Measurements from ENCODE around the gene ARHGAP26. TPM values are rescaled to one million over a fixed set of nuclear protein-coding genes. Genes with fewer than 3 reads are reported as not detected.

ARHGAP26 gene
- total RNA-seq, 4 donors from 2014 or later = 11.0 to 23.3 (median 14.3) TPM

DNA sequence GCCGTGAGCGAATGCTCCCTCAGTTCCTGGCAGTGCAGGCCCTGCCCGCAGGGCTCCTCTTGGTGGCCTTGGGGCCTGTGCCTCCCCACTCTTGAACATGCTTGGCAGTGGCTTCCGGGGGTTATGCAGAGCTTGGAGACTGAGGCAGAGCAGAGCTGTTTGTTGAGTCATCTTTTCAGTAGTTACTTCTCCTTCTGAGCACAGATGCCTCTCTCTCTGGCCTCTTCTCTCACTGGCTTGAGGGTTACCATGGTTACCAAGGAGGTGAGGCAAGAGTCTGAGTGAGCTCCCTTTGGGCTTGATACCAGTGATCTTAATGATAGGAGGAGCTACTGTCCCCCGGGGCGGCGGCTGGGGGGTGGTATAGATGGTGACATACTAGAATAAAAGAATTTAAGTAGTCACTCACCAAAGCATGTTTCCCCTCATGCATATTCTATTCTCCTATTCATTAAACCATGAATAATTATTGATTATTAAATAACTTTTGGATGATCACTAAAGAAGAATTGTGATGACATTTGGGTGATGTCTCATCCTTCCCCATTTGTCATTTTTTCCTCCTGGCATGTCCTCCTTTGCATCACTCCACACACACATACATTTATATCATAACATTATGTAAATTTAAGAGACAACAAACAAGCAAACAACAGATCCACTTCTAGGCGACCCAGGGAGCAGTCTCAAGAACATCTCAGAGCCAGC lies 111.1 kb downstream of the ARHGAP26 start:
- TF ChIP-seq, protein P1, sequence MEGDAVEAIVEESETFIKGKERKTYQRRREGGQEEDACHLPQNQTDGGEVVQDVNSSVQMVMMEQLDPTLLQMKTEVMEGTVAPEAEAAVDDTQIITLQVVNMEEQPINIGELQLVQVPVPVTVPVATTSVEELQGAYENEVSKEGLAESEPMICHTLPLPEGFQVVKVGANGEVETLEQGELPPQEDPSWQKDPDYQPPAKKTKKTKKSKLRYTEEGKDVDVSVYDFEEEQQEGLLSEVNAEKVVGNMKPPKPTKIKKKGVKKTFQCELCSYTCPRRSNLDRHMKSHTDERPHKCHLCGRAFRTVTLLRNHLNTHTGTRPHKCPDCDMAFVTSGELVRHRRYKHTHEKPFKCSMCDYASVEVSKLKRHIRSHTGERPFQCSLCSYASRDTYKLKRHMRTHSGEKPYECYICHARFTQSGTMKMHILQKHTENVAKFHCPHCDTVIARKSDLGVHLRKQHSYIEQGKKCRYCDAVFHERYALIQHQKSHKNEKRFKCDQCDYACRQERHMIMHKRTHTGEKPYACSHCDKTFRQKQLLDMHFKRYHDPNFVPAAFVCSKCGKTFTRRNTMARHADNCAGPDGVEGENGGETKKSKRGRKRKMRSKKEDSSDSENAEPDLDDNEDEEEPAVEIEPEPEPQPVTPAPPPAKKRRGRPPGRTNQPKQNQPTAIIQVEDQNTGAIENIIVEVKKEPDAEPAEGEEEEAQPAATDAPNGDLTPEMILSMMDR (IDR thresholded peaks at IDR 0.05) = no peak
- no peak for TF ChIP-seq POLR2A (IDR thresholded peaks at IDR 0.05)
- no peak for DNase-seq (ENCODE audit: low spot score in 2 of 2)
- H3K4me3 ChIP-seq (ENCODE audit: low read depth, poor library complexity, severe bottlenecking) = no peak overlapping the region
- intact Hi-C loops (cut with DNase I; ENCODE audit: low total_unique reads) = no loop called here
- 72 to 82% methylated on average over 8 of the region's 8 CpGs for WGBS, 2 donors

DNA sequence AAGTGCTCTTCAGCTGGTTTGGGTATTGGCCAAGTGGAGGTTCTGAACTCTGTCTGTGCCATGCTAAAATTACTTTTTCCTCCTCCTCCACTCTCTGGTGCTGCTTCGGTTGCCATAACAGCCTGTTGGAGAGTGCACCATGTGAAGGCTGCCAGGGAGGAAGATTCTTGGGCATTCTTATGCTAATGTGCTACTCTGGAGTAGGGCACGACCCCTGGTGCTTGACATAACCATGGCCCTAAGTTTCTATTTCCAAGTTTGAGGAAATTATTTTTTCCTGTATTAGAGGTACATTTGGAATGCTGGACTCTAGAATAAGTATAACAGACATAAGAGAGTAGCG lies 111.6 kb downstream of the ARHGAP26 start:
- no peak for DNase-seq (ENCODE audit: low spot score in 2 of 2)
- WGBS, 2 donors = 71 to 72% methylated on average over 3 of the region's 3 CpGs
- no peak for TF ChIP-seq POLR2A (IDR thresholded peaks at IDR 0.05)
- TF ChIP-seq, protein P1 (IDR thresholded peaks at IDR 0.05) = no peak
- intact Hi-C loops (cut with DNase I; ENCODE audit: low total_unique reads) = no loop called here
- no peak overlapping the region for H3K4me3 ChIP-seq (ENCODE audit: low read depth, poor library complexity, severe bottlenecking)

DNA sequence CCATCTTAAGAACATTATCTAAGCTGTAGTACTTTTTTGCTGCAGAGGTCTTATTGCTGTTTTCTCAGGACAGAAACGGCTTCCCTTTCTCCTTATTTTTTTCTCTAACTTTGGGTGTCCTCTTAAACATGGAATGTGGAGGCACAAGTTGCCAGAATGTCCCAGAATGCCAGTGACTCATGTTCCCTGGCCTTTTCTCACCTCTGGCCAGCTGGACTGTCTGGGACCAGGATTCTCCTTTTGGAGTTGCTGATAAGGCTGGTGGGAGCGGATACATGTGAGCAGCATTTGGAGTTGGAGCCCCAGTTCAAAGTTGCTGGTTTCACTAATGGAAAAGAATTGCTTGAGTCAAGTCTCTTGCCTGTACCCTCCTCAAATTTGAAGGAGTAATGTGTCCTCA lies 112.8 kb downstream of the ARHGAP26 start:
- intact Hi-C loops (cut with DNase I; ENCODE audit: low total_unique reads) = no loop called here
- WGBS, 2 donors = 73 to 83% methylated on average over 2 of the region's 2 CpGs

DNA sequence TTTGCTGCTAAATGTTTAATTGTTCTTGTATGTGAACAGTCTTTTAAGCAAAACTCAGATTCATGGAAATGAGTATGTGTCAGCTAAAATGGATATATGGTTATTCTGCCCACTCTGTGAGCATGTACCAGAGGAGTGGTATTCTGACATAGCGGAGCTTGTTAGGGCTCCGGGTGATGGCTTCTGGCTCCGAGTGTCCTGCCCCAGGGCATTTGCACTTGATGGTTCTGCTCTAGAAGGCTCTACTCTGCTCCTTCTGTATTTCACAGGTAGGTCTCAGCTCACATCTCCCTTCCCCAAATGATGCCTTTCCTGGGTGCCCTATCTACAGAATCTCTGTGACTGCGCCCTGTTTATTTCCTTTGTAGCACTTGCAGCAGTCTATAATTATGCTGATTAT lies 113.3 kb downstream of the ARHGAP26 start:
- TF ChIP-seq, protein P1 (IDR thresholded peaks at IDR 0.05) = no peak
- TF ChIP-seq POLR2A (IDR thresholded peaks at IDR 0.05) = no peak
- intact Hi-C loops (cut with DNase I; ENCODE audit: low total_unique reads) = no loop called here

More for the DNA sequence above, 112.8 kb downstream of the ARHGAP26 start:
- no peak for DNase-seq (ENCODE audit: low spot score in 2 of 2)
- H3K4me3 ChIP-seq (ENCODE audit: low read depth, poor library complexity, severe bottlenecking) = no peak overlapping the region
- TF ChIP-seq, protein P1 (IDR thresholded peaks at IDR 0.05) = no peak
- no peak for TF ChIP-seq POLR2A (IDR thresholded peaks at IDR 0.05)

DNA sequence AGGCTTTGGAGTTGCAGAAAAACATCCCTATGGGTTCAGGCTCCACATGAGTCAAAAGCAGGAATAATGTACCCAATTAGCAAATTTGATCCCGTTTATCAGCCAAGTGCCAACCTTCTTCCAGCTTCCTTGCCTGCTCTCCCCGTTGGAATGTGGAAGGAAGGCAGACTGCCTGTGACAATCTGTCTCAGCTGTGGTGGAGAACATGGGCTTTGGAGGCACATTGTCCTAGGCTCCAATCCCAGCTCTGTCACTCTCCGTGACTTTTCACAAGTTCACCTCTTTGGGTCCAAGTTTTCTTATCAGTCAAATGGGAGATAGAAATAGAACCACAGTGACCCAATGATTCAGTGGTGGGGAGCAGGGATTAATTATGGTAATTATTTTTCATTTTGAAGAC lies 113.9 kb downstream of the ARHGAP26 start:
- no peak overlapping the region for H3K4me3 ChIP-seq (ENCODE audit: low read depth, poor library complexity, severe bottlenecking)
- 67 to 76% methylated on average over 3 of the region's 3 CpGs for WGBS, 2 donors
- intact Hi-C loops (cut with DNase I; ENCODE audit: low total_unique reads) = no loop called here
- DNase-seq (ENCODE audit: low spot score in 2 of 2) = no peak
- TF ChIP-seq POLR2A (IDR thresholded peaks at IDR 0.05) = no peak
- TF ChIP-seq, protein P1 (IDR thresholded peaks at IDR 0.05) = no peak

More for the DNA sequence above, 113.3 kb downstream of the ARHGAP26 start:
- H3K4me3 ChIP-seq (ENCODE audit: low read depth, poor library complexity, severe bottlenecking) = no peak overlapping the region
- 79 to 96% methylated on average over 4 of the region's 4 CpGs for WGBS, 2 donors
- DNase-seq (ENCODE audit: low spot score in 2 of 2) = no peak

DNA sequence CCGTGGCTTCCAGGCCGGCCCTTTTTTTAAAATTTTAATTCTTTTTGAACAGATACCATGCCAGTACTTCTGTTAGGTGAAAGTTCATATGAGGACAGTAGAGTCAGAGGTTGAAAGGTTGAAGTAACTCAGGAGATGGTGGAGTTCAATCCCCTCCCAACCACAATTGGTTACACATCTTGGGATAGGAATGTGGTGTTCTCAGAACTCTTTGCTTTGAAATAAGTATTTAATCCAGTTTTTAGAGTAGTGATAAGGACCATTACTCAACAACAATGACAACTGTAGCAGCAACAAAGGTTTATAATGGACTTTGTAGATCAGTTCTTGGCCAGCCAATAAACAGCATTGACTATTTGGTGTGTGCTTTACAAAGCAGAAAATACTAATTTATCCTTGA lies 116.0 kb downstream of the ARHGAP26 start:
- no peak overlapping the region for H3K4me3 ChIP-seq (ENCODE audit: low read depth, poor library complexity, severe bottlenecking)
- TF ChIP-seq, protein P1 (IDR thresholded peaks at IDR 0.05) = no peak
- TF ChIP-seq POLR2A (IDR thresholded peaks at IDR 0.05) = no peak
- intact Hi-C loops (cut with DNase I; ENCODE audit: low total_unique reads) = no loop called here
- WGBS, 2 donors = 79 to 83% methylated on average over 2 of the region's 2 CpGs
- no peak for DNase-seq (ENCODE audit: low spot score in 2 of 2)

Measured in lower leg skin (tissue), 4 donors.